Liver (tissue), 9 donors: Measurements from ENCODE around the gene CCSER2. TPM values are rescaled to one million over a fixed set of nuclear protein-coding genes. Genes with fewer than 3 reads are reported as not detected.

ENCODE experiments used
- DNase-seq: peaks from one replicate; pipeline ENCODE4 v3.0.0-alpha.2; 2017; ENCODE audit warnings: low spot score
- H3K27ac ChIP-seq, 2 donors: one replicate each; pipeline ENCODE4 v1.7.0; 2013; ENCODE audit warnings: inconsistent platforms in 2 of 2, low read length in 2 of 2, control low read depth in 1 of 2, low read depth in 1 of 2, mild to moderate bottlenecking in 1 of 2
- H3K27me3 ChIP-seq, 4 donors: one replicate each; pipeline versions ENCODE4 v1.6.1 to v1.7.0; 2013; ENCODE audit warnings: low read length in 3 of 4, inconsistent platforms in 1 of 4, mild to moderate bottlenecking in 1 of 4, moderate library complexity in 1 of 4; ENCODE audit not compliant: control insufficient read depth in 4 of 4, insufficient read depth in 4 of 4
- H3K36me3 ChIP-seq, 4 donors: one replicate each; pipeline versions ENCODE4 v1.6.1 to v1.7.0; 2013; ENCODE audit warnings: low read length in 3 of 4, mild to moderate bottlenecking in 3 of 4, low read depth in 1 of 4, moderate library complexity in 1 of 4; ENCODE audit not compliant: control insufficient read depth in 4 of 4, insufficient read depth in 3 of 4
- H3K4me1 ChIP-seq, 4 donors: one replicate each; pipeline versions ENCODE4 v1.6.1 to v1.7.0; 2013; ENCODE audit warnings: low read length in 3 of 4, mild to moderate bottlenecking in 3 of 4, moderate library complexity in 1 of 4; ENCODE audit not compliant: control insufficient read depth in 4 of 4, insufficient read depth in 4 of 4
- H3K4me3 ChIP-seq, 3 donors: one replicate each; pipeline versions ENCODE4 v1.6.1 to v1.7.0; 2013; ENCODE audit warnings: low read length in 3 of 3, control low read depth in 1 of 3, low read depth in 1 of 3, mild to moderate bottlenecking in 1 of 3
- H3K9ac ChIP-seq, 2 donors: one replicate each; pipeline ENCODE4 v1.7.0; 2013; ENCODE audit warnings: low read length in 2 of 2, mild to moderate bottlenecking in 2 of 2, moderate library complexity in 2 of 2, control low read depth in 1 of 2, low read depth in 1 of 2
- H3K9me3 ChIP-seq, 4 donors: one replicate each; pipeline versions ENCODE4 v1.6.1 to v1.7.0; 2013; ENCODE audit warnings: low read length in 3 of 4; ENCODE audit not compliant: control insufficient read depth in 4 of 4
- FOXA2 ChIP-seq: IDR thresholded peaks from 2 replicates; pipeline ENCODE4 v1.6.1; 2016; ENCODE audit warnings: antibody characterized with exemption
- GABPA ChIP-seq, 2 donors: IDR thresholded peaks in 1 of 2; conservative IDR thresholded peaks in 1 of 2; 2 replicates each; pipeline ENCODE4 v1.6.1; 2016; ENCODE audit warnings: antibody characterized with exemption in 2 of 2, mild to moderate bottlenecking in 1 of 2, moderate library complexity in 1 of 2
- HNF4A ChIP-seq, 2 donors: conservative IDR thresholded peaks; 2 replicates each; pipeline ENCODE4 v1.6.1; 2016; ENCODE audit warnings: antibody characterized with exemption in 2 of 2, mild to moderate bottlenecking in 2 of 2
- HNF4G ChIP-seq: IDR thresholded peaks from 2 replicates; pipeline ENCODE4 v1.6.1; 2016; ENCODE audit warnings: antibody characterized with exemption
- NR2F2 ChIP-seq: IDR thresholded peaks from 2 replicates; pipeline ENCODE4 v1.6.1; 2016; ENCODE audit warnings: antibody characterized with exemption
- RAD21 ChIP-seq, 2 donors: IDR thresholded peaks; 2 replicates each; pipeline ENCODE4 v1.6.1; 2016; ENCODE audit warnings: antibody characterized with exemption in 2 of 2, mild to moderate bottlenecking in 2 of 2
- RXRA ChIP-seq, 2 donors: IDR thresholded peaks; 2 replicates each; pipeline ENCODE4 v1.6.1; 2017 to 2018; ENCODE audit warnings: antibody characterized with exemption in 2 of 2, mild to moderate bottlenecking in 1 of 2
- SP1 ChIP-seq: IDR thresholded peaks from 2 replicates; pipeline ENCODE4 v1.6.1; 2018; ENCODE audit warnings: antibody characterized with exemption, mild to moderate bottlenecking
- TAF1 ChIP-seq: conservative IDR thresholded peaks from 2 replicates; pipeline ENCODE4 v1.6.1; 2016; ENCODE audit warnings: antibody characterized with exemption, mild to moderate bottlenecking
- YY1 ChIP-seq: IDR thresholded peaks from 2 replicates; pipeline ENCODE4 v1.6.1; 2016; ENCODE audit warnings: antibody characterized with exemption, mild to moderate bottlenecking
- WGBS: extraction: QIAGEN DNeasy Blood & Tissue Kit; methylation state at CpG from one replicate; pipeline ENCODE4 v1.1.7; 2013; 5-methylcytosine and 5-hydroxymethylcytosine counted together
- polyA plus RNA-seq, 2 donors: library from polyadenylated mRNA; stranded (reverse) in 1 of 2; unstranded in 1 of 2; fragments of 200-250 nt in 1 of 2; fragments of >200 nt in 1 of 2; fragmentation: Nextera tagmentation in 1 of 2; extraction: Ambion mirVana in 1 of 2; gene quantifications; one replicate each; pipeline versions ENCODE4 v1.2.1 to v1.2.3, GENCODE V29; 2013 to 2015
- total RNA-seq, 2 donors: library from RNA; depleted of rRNA; stranded (reverse); fragments of >200 nt; gene quantifications; one replicate each; pipeline ENCODE4 v1.2.3, GENCODE V29; 2014
- TF ChIP-seq, protein P1 (sequence below): IDR thresholded peaks from 2 replicates; pipeline ENCODE4 v1.6.1; 2016; ENCODE audit warnings: antibody characterized with exemption
- TF ChIP-seq, protein P2 (sequence below): IDR thresholded peaks from 2 replicates; pipeline ENCODE4 v1.6.1; 2016; ENCODE audit warnings: antibody characterized with exemption
- TF ChIP-seq, protein P3 (sequence below): fragments of 150-350 bp; IDR thresholded peaks from 2 replicates; pipeline ENCODE4 v1.5.1; 2017; ENCODE audit warnings: improper control_type of control experiment, low read depth, low read length; ENCODE audit not compliant: missing input control
- TF ChIP-seq, protein P4 (sequence below): IDR thresholded peaks from 2 replicates; pipeline ENCODE4 v1.6.1; 2016; ENCODE audit warnings: antibody characterized with exemption, mild to moderate bottlenecking
- TF ChIP-seq, protein P5 (sequence below): IDR thresholded peaks from 2 replicates; pipeline ENCODE4 v1.6.1; 2016; ENCODE audit warnings: antibody characterized with exemption
- donor health status: healthy.
- donor health status: healthy.
- donor health status: healthy.
- donor health status: healthy.
- donor health status: healthy.

CCSER2 gene
- total and polyA plus RNA-seq, 4 donors = 5.6 to 18.2 (median 12.1) TPM

DNA sequence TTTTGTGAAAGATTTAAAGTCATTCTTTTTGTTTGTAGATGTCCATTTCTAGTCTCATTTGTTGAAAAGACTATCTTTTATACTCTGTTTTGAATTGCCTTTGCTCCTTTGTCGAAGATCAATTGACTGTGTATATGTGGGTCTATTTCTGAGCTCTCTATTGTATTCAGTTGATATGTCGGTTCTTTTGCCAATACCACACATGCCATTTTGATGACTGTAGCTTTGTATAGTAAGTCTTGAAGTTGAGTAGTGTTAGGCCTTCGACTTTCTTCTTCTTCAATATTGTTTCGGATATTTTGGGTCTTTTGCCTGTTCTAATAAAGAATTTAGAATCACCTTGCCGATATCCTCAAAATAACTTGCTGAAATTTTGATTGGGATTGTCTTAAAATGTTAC lies 104.5 kb downstream of the CCSER2 start:
- no peaks in the 10 kb centered on the region for H3K4me1 ChIP-seq
- no peaks in the 10 kb centered on the region for H3K27me3 ChIP-seq
- DNase-seq = no peak
- 99% methylated on average over 5 of the region's 5 CpGs for WGBS
- no peak overlapping the region for H3K4me3 ChIP-seq
- H3K27ac ChIP-seq = no peak overlapping the region
- no peaks in the 10 kb centered on the region for H3K9me3 ChIP-seq
- no peaks in the 10 kb centered on the region for H3K36me3 ChIP-seq
- no peak overlapping the region for H3K9ac ChIP-seq
- TF ChIP-seq, protein P1, sequence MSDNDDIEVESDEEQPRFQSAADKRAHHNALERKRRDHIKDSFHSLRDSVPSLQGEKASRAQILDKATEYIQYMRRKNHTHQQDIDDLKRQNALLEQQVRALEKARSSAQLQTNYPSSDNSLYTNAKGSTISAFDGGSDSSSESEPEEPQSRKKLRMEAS = no peak
- TF ChIP-seq, protein P2, sequence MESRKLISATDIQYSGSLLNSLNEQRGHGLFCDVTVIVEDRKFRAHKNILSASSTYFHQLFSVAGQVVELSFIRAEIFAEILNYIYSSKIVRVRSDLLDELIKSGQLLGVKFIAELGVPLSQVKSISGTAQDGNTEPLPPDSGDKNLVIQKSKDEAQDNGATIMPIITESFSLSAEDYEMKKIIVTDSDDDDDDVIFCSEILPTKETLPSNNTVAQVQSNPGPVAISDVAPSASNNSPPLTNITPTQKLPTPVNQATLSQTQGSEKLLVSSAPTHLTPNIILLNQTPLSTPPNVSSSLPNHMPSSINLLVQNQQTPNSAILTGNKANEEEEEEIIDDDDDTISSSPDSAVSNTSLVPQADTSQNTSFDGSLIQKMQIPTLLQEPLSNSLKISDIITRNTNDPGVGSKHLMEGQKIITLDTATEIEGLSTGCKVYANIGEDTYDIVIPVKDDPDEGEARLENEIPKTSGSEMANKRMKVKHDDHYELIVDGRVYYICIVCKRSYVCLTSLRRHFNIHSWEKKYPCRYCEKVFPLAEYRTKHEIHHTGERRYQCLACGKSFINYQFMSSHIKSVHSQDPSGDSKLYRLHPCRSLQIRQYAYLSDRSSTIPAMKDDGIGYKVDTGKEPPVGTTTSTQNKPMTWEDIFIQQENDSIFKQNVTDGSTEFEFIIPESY = no peak
- TF ChIP-seq, protein P3, sequence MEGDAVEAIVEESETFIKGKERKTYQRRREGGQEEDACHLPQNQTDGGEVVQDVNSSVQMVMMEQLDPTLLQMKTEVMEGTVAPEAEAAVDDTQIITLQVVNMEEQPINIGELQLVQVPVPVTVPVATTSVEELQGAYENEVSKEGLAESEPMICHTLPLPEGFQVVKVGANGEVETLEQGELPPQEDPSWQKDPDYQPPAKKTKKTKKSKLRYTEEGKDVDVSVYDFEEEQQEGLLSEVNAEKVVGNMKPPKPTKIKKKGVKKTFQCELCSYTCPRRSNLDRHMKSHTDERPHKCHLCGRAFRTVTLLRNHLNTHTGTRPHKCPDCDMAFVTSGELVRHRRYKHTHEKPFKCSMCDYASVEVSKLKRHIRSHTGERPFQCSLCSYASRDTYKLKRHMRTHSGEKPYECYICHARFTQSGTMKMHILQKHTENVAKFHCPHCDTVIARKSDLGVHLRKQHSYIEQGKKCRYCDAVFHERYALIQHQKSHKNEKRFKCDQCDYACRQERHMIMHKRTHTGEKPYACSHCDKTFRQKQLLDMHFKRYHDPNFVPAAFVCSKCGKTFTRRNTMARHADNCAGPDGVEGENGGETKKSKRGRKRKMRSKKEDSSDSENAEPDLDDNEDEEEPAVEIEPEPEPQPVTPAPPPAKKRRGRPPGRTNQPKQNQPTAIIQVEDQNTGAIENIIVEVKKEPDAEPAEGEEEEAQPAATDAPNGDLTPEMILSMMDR = no peak
- TF ChIP-seq, protein P4, sequence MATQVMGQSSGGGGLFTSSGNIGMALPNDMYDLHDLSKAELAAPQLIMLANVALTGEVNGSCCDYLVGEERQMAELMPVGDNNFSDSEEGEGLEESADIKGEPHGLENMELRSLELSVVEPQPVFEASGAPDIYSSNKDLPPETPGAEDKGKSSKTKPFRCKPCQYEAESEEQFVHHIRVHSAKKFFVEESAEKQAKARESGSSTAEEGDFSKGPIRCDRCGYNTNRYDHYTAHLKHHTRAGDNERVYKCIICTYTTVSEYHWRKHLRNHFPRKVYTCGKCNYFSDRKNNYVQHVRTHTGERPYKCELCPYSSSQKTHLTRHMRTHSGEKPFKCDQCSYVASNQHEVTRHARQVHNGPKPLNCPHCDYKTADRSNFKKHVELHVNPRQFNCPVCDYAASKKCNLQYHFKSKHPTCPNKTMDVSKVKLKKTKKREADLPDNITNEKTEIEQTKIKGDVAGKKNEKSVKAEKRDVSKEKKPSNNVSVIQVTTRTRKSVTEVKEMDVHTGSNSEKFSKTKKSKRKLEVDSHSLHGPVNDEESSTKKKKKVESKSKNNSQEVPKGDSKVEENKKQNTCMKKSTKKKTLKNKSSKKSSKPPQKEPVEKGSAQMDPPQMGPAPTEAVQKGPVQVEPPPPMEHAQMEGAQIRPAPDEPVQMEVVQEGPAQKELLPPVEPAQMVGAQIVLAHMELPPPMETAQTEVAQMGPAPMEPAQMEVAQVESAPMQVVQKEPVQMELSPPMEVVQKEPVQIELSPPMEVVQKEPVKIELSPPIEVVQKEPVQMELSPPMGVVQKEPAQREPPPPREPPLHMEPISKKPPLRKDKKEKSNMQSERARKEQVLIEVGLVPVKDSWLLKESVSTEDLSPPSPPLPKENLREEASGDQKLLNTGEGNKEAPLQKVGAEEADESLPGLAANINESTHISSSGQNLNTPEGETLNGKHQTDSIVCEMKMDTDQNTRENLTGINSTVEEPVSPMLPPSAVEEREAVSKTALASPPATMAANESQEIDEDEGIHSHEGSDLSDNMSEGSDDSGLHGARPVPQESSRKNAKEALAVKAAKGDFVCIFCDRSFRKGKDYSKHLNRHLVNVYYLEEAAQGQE = no peak
- TF ChIP-seq FOXA2 (no peak), GABPA (IDR thresholded peaks at IDR 0.05 in 1 of 2, conservative IDR thresholded peaks at IDR 0.05 in 1 of 2) (no peak), NR2F2 (no peak), SP1 (no peak), RXRA (IDR thresholded peaks at IDR 0.05) (no peak), TAF1 (no peak), YY1 (no peak), RAD21 (IDR thresholded peaks at IDR 0.05) (no peak), HNF4G (no peak), HNF4A (conservative IDR thresholded peaks at IDR 0.05) (no peak)
- TF ChIP-seq, protein P5, sequence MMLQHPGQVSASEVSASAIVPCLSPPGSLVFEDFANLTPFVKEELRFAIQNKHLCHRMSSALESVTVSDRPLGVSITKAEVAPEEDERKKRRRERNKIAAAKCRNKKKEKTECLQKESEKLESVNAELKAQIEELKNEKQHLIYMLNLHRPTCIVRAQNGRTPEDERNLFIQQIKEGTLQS = no peak

DNA sequence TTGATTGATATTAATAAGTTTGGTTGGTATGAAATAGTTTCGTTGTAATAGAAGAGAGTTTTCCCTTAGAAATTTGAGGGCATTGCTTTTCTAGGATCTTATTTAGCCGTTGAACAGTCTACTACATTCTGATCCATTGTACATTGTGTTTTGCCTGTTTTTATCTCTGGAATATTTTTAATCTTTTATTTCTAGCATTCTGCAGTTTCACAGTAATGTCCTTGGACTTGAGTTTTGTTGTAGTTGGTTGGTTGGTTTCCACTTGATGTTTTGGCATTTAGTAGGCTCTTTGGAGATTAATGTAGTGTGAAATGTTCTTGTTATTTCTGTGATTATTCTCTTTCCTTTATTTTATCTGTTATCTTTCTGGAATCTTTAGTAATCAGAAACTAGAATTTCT lies 112.4 kb downstream of the CCSER2 start:
- Histone ChIP-seq H3K36me3 (peaks cover 0 to 2% (median 0%) of the 10 kb centered on the region in 4 donors), H3K9me3 (no peaks in the 10 kb centered on the region), H3K4me3 (no peak overlapping the region), H3K4me1 (no peaks in the 10 kb centered on the region), H3K9ac (no peak overlapping the region), H3K27ac (no peak overlapping the region), H3K27me3 (no peaks in the 10 kb centered on the region)
- WGBS = 93% methylated on average over 2 of the region's 2 CpGs
- no peak for DNase-seq
- TF ChIP-seq NR2F2 = no peak
- TF ChIP-seq, protein P2 = no peak
- TF ChIP-seq RAD21 (IDR thresholded peaks at IDR 0.05) = no peak
- TF ChIP-seq, protein P1 = no peak
- no peak for TF ChIP-seq RXRA (IDR thresholded peaks at IDR 0.05)
